Keratinocyte (primary cell): ENCODE data around the gene HOOK2. TPM values are rescaled to one million over a fixed set of nuclear protein-coding genes. Genes with fewer than 3 reads are reported as not detected.

ENCODE experiments used
- DNase-seq: peaks from one replicate; pipeline ENCODE4 v3.0.0-alpha.2; 2011; ENCODE audit warnings: low read depth, missing footprints, low spot score
- FAIRE-seq: peaks from 2 replicates; lab custom pipeline; 2011; peaks lifted over from hg19 to GRCh38; lab: Jason Lieb, UNC
- H2AFZ ChIP-seq: 2 replicates; pipeline ENCODE4 v1.6.0; 2012; ENCODE audit warnings: low read length, control low read depth, inconsistent platforms; ENCODE audit not compliant: control insufficient read depth
- H3K27ac ChIP-seq: 2 replicates; pipeline ENCODE4 v1.5.1; 2011; ENCODE audit warnings: low read length; ENCODE audit not compliant: control insufficient read depth, insufficient read depth
- H3K27me3 ChIP-seq: 3 replicates; pipeline ENCODE4 v1.6.0; 2011; ENCODE audit warnings: low read length; ENCODE audit not compliant: control insufficient read depth, insufficient read depth; ENCODE audit errors: extremely low read depth
- H3K36me3 ChIP-seq, 2 experiments: 2 replicates in 1 of 2; 3 replicates in 1 of 2; pipeline ENCODE4 v1.5.1; 2011; ENCODE audit warnings: low read length in 2 of 2, mild to moderate bottlenecking in 1 of 2; ENCODE audit not compliant: control insufficient read depth in 2 of 2, insufficient read depth in 2 of 2; ENCODE audit errors: extremely low read depth in 1 of 2
- H3K4me1 ChIP-seq: 3 replicates; pipeline ENCODE4 v1.5.1; 2011; ENCODE audit warnings: low read length; ENCODE audit not compliant: control insufficient read depth, insufficient read depth; ENCODE audit errors: extremely low read depth
- H3K4me2 ChIP-seq: 3 replicates; pipeline ENCODE4 v1.6.0; 2011; ENCODE audit warnings: low read depth, low read length; ENCODE audit not compliant: control insufficient read depth, insufficient read depth; ENCODE audit errors: extremely low read depth
- H3K4me3 ChIP-seq, 3 experiments: fragments of 200-600 bp in 1 of 3; sonication (generic) in 1 of 3; 2 replicates in 2 of 3; 3 replicates in 1 of 3; pipeline ENCODE4 v1.5.1; 2011 to 2016; ENCODE audit warnings: low read length in 3 of 3, mild to moderate bottlenecking in 3 of 3, control low read depth in 2 of 3, inconsistent platforms in 1 of 3, low read depth in 1 of 3, mixed read lengths in 1 of 3, mixed run types in 1 of 3, moderate library complexity in 1 of 3; ENCODE audit not compliant: control insufficient read depth in 2 of 3, insufficient read depth in 2 of 3; ENCODE audit errors: extremely low read depth in 1 of 3
- H3K79me2 ChIP-seq: 2 replicates; pipeline ENCODE4 v1.6.0; 2012; ENCODE audit warnings: low read length; ENCODE audit not compliant: control insufficient read depth, insufficient read depth
- H3K9ac ChIP-seq: 3 replicates; pipeline ENCODE4 v1.6.0; 2011; ENCODE audit warnings: low read length; ENCODE audit not compliant: control insufficient read depth, insufficient read depth; ENCODE audit errors: extremely low read depth
- H3K9me1 ChIP-seq: 3 replicates; pipeline ENCODE4 v1.6.0; 2011; ENCODE audit warnings: low read length; ENCODE audit not compliant: control insufficient read depth, insufficient read depth; ENCODE audit errors: extremely low read depth
- H3K9me3 ChIP-seq: 2 replicates; pipeline ENCODE4 v1.5.1; 2012; ENCODE audit warnings: low read depth, low read length; ENCODE audit not compliant: control insufficient read depth
- H4K20me1 ChIP-seq: 3 replicates; pipeline ENCODE4 v1.6.0; 2011; ENCODE audit warnings: low read length; ENCODE audit not compliant: control insufficient read depth, insufficient read depth; ENCODE audit errors: extremely low read depth
- EZH2 ChIP-seq: IDR thresholded peaks from one replicate; pipeline ENCODE4 v1.6.1; 2012; ENCODE audit warnings: inconsistent platforms, mild to moderate bottlenecking, low read length, moderate library complexity
- dilution Hi-C: fragments of 300-500 bp; cut with MboI; formaldehyde crosslinking; loops from one replicate; pipeline ENCODE4 v1.7.0; 2020; ENCODE audit warnings: low sequenced_read_pairs; ENCODE audit not compliant: extremely low pct_ligation_motif_present
- polyA plus RNA-seq, 5 experiments: library from polyadenylated mRNA; depleted of rRNA in 3 of 5; stranded (reverse) in 3 of 5; stranded (forward) in 1 of 5; unstranded in 1 of 5; fragments of >200 nt; gene quantifications; 1 replicate in 1 of 5; 2 replicates in 3 of 5; 3 replicates in 1 of 5; pipeline versions ENCODE4 v1.2.1 to v1.2.3, GENCODE V29; 2011 to 2012; ENCODE audit warnings: missing spikeins in 2 of 5, low read depth in 1 of 5, low replicate concordance in 1 of 5
- TF ChIP-seq, protein P1 (sequence below), 3 experiments: IDR thresholded peaks in 1 of 3; conservative IDR thresholded peaks in 1 of 3; optimal IDR thresholded peaks in 1 of 3; 2 replicates in 2 of 3; 3 replicates in 1 of 3; pipeline versions ENCODE3 to v1.5.1; 2011; ENCODE audit warnings: low read length in 3 of 3, mild to moderate bottlenecking in 3 of 3, moderate library complexity in 2 of 3, control low read depth in 1 of 3, inconsistent platforms in 1 of 3; ENCODE audit not compliant: insufficient read depth in 2 of 3; ENCODE audit errors: extremely low read depth in 1 of 3

HOOK2 gene
- polyA plus RNA-seq, 1 donor (not counting 4 experiments of a cell fraction or from before 2014, with no cell fraction given) = 21.9 TPM

- Histone ChIP-seq H3K9me1 (no peaks in the 10 kb centered on the region), H3K36me3 (no peaks in the 10 kb centered on the region), H3K4me3 (no peak overlapping the region), H3K9ac (peak overlapping the region; percentile 97), H3K79me2 (peaks cover 18% of the 10 kb centered on the region), H3K27ac (peak overlapping the region; percentile 98), H3K4me1 (peaks cover 63% of the 10 kb centered on the region), H4K20me1 (peaks cover 11% of the 10 kb centered on the region), H2AFZ (peak overlapping the region; percentile 30), H3K27me3 (no peaks in the 10 kb centered on the region), H3K9me3 (no peaks in the 10 kb centered on the region), H3K4me2 (peak overlapping the region; percentile 99)
- DNase-seq (no peak), FAIRE-seq (no peak)
- dilution Hi-C loops = no loop called here
- TF ChIP-seq EZH2 = no peak
- TF ChIP-seq, protein P1, sequence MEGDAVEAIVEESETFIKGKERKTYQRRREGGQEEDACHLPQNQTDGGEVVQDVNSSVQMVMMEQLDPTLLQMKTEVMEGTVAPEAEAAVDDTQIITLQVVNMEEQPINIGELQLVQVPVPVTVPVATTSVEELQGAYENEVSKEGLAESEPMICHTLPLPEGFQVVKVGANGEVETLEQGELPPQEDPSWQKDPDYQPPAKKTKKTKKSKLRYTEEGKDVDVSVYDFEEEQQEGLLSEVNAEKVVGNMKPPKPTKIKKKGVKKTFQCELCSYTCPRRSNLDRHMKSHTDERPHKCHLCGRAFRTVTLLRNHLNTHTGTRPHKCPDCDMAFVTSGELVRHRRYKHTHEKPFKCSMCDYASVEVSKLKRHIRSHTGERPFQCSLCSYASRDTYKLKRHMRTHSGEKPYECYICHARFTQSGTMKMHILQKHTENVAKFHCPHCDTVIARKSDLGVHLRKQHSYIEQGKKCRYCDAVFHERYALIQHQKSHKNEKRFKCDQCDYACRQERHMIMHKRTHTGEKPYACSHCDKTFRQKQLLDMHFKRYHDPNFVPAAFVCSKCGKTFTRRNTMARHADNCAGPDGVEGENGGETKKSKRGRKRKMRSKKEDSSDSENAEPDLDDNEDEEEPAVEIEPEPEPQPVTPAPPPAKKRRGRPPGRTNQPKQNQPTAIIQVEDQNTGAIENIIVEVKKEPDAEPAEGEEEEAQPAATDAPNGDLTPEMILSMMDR (optimal IDR thresholded peaks at IDR 0.05 in 1 of 3, IDR thresholded peaks at IDR 0.05 in 1 of 3, conservative IDR thresholded peaks at IDR 0.05 in 1 of 3; ENCODE audit: extremely low read depth in 1 of 3, insufficient read depth in 2 of 3, low read length in 3 of 3) = no peak
Observed at GRCh38 chr19:12788042-12788681, 12.8 kb upstream of the HOOK2 start.

GRCh38 chr19:12787458-12787857 lies 12.1 kb upstream of the HOOK2 start:
- peaks cover 11% of the 10 kb centered on the region for H3K79me2 ChIP-seq
- no peaks in the 10 kb centered on the region for H3K36me3 ChIP-seq
- DNase-seq = no peak
- H3K4me3 ChIP-seq = no peak overlapping the region
- peaks cover 69% of the 10 kb centered on the region for H3K4me1 ChIP-seq
- no peaks in the 10 kb centered on the region for H3K9me1 ChIP-seq
- H2AFZ ChIP-seq = no peak overlapping the region
- H3K27me3 ChIP-seq = no peaks in the 10 kb centered on the region
- no peak overlapping the region for H3K9ac ChIP-seq
- TF ChIP-seq, protein P1 (optimal IDR thresholded peaks at IDR 0.05 in 1 of 3, IDR thresholded peaks at IDR 0.05 in 1 of 3, conservative IDR thresholded peaks at IDR 0.05 in 1 of 3; ENCODE audit: extremely low read depth in 1 of 3, insufficient read depth in 2 of 3, low read length in 3 of 3) = no peak
- TF ChIP-seq EZH2 = no peak
- H3K4me2 ChIP-seq = no peak overlapping the region
- no peak overlapping the region for H3K27ac ChIP-seq
- peaks cover 3% of the 10 kb centered on the region for H4K20me1 ChIP-seq
- H3K9me3 ChIP-seq = no peaks in the 10 kb centered on the region
- FAIRE-seq = no peak
- dilution Hi-C loops = no loop called here
